Measurements from ENCODE around the gene CAPN15.
"Not testable (repeated sequence)": the region's sequence is repeated elsewhere in the genome, so short reads cannot be mapped to it uniquely, and the experiment has no call there.

CAPN15 gene

DNA sequence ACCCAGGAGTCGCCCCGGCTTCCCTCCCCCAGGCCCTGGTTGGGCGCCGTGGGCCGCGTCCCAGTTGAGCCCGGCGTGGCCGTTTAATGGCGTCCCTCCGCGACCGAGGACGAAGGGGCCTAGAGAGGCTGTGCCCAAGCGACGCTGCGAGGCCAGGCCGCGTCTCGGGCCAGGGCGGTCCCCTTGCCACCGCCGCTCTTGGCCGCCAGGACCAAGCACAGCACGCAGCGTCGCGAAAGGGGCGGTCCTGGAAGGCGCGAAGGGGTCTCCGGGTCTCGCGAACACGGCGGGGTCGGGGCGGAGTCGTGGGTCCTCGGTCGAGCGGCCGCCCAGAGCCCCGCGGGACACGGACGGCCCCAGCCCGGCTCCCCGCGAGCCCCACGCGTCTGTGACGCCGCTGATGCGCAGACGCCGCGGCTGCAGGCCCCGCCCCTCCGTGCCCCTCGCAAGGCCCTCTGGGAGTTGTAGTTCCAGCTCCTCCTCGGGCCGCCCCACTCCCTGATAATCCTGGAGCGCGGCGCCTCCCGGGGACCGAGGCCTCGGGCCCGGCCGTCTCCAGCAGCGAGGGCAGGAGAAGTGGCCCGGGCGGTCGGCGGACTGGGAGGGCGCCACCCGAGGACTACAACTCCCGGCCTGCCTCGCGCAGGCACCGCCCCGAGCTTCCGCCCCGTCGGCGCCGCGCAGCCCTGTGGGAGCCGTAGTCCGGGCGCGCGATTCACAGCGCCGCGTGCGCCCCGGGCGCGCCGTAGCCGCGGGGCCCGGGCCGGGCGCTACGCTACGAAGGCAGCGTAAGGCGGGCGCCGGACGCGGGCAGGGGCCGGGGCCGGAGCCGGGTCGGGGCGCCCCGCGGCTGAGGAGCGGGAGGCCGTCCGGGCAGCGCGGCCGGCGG lies at the start of gene CAPN15:
TSS of gene CAPN15 (plus strand) at position 698 of the 889 bp plus-strand sequence. CDS start 19,127 bp downstream, outside the sequence.
- DNase-seq (ENCODE audit: low read depth in 4 of 4, low spot score in 1 of 4), result peak; percentile 66 to 83 (median 69)

DNA sequence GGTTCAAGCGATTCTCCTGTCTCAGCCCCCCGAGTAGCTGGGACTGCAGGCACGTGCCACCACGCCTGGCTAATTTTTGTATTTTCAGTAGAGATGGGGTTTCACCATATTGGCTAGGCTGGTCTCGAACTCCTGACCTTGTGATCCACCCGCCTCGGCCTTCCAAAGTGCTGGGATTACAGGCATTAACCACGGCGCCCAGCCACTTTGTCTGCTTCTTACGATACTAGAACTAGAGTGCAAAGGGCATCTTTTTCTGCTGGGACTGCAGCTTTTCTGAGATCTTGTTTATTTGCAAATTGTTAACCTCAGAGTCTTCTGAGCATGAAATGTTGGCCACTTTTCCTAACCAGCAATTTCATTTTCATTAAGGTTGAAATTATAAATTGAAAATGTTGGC lies 49.2 kb upstream of the CAPN15 start:
- not testable (repeated sequence) for DNase-seq (ENCODE audit: low read depth in 4 of 4, low spot score in 1 of 4)

DNA sequence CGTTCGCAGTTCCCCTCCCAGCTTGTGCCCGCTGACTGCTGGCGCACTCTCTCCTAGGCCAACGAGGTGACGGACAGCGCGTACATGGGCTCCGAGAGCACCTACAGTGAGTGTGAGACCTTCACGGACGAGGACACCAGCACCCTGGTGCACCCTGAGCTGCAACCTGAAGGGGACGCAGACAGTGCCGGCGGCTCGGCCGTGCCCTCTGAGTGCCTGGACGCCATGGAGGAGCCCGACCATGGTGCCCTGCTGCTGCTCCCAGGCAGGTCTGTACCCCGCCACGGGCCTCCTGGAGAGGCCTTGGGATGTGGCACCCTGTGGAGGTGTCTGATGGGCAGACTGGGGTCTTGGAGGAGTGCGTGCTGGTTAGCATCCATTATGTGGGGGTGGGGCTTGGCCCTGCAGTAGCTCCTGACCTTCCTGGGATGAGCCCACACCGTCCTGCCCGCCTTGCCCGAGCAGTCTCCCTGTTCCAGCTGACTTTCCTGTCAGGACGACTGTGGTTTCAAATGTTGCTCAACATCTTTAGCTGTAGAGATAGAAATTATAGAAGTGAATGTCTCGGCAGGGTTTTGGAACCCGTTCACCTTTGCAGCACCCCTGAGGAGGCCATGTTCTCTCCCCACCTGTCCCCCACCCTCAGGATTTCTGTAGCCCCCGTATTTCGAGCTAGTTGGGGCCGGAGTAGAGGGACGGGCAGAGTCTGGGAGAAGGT lies 44.9 kb upstream of the CAPN15 start:
- no peak for DNase-seq (ENCODE audit: low read depth in 4 of 4, low spot score in 1 of 4)

DNA sequence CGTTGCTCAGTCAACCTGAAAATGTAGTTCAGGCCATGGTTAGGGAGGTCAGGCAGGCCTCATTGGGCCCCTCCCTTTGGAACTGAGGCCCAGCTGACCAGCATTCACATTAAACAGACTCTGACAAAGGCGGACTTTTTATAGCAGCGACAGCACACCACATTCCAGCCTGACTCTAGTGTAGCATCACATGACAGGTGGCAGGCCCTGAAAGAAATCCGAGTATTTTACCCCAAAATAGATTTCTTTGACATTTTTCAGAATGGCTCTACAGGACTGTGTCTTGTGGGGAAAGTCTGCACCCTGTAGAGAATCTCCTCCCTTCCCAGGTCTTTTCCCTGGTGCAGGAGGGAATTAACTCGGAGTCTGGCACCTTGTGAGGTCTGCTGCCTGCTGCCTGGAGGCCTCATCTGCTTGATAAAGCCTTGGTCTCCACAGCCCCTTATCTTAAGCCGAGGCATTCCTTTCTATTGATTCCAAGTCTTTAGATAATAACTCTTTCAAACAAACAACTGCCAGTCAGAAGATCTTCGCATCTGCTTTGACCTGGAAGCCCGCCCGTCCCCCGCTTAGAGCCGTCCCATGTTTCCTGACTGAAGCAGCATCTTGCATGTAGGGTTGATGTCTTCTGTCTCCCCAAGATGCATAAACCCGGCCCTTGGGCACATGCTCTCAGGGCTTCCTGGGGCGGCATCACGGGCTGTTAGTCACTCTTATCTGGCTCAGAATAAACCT lies 44.0 kb upstream of the CAPN15 start:
- DNase-seq (ENCODE audit: low read depth in 4 of 4, low spot score in 1 of 4), result no peak

DNA sequence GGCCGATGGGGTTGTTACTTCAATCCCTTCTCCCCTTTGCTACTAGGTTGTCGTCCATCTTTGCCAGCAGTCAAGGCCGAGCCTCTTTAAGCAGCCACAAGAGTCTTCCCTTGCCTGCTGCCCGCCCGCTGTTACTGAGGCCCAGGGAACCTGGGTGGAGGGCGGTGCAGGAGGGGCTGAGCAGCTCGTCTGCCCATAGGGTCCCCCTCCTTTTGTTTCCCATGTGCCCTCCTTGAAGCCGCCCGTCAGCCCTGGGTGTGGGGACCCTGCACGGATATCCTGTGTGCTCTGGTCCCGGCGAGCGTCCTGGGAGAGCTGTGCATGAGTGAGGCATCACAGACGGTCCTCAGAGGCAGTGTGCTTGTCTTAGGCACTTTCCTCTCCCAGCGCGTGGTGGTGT lies 37.9 kb upstream of the CAPN15 start:
- DNase-seq (ENCODE audit: low read depth in 4 of 4, low spot score in 1 of 4), result no peak

DNA sequence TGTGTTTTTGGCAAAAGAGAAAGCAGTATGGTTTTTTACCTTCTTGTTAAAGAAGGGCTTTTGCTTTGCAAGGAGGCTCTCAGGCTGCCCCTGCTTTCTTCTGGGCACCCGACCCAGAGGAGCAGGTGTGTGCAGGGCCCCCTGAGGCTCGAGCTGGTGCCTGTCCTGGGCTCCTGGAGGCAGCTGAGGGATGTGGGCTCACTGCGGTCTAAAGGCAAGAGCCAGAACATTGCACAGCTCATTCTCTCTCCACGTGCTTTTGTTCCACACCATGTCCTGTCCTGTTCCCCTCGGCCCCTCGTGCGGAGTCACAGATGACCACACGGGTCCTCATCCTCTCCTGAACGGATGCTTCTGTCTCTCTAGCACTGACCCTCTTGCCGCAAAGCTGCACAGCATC lies 36.7 kb upstream of the CAPN15 start:
- DNase-seq (ENCODE audit: low read depth in 4 of 4, low spot score in 1 of 4), result no peak

DNA sequence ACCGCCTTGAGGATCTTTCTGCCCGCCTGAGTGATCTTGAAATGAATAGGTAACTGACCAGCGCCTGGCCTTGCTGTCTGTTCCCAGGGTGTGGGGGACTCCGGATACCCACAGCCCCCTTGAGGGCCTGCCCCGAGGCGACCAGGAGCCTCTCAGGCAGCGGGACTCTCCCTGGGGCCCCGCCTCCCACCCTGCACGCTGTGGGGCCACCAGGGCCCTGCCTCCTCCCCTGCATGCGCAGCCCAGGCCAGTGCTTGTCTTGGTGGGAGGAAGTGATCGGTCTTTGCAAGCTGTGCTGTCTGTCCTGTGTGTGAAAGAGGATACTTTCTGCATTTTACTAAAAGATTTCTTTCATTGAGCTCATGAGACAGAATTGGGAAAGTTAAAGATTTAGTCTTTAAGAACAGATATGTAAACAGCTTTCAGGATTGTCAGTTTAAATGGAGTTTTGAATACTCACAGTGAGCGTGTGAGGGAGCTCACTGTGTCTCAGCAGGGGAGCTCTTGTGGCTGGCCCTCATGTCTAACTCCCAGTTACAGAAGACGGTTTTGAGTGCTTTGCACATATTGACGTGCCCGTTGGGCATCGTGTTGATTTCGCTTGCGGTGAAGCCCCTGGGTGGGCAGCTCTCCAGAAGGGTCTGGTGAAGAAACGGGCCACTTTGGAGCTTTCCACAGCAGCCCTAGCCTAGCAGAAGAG lies 36.1 kb upstream of the CAPN15 start:
- no peak for DNase-seq (ENCODE audit: low read depth in 4 of 4, low spot score in 1 of 4)

DNA sequence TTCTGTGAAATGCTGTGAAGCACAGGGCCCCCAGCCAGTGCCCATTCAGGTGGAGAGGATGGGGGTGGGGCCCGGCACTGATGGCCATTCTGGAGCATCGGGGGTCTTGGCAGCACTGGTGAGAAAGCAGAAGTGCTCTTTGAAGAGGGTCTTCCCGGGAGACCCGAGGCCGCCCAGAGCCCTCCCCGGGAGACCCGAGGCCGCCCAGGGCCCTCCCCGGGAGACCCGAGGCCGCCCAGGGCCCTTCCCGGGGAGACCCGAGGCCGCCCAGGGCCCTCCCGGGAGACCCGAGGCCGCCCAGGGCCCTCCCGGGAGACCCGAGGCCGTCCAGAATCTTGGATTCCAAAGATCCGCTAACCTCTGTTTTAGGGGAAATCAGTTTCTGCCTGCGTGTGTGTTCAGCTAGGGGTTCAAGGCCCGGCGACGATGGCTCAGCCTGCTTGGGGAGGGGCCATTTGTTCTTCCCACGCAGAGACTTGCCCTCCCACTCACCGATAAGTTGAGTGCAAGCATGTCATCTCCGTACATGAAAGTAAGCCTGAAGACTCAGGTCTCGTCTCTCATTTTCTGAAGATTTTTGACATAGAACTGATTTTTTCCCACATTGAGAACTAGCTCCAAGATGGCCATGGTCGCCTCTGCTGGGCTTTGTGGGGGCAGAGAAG lies 35.2 kb upstream of the CAPN15 start:
- no peak for DNase-seq (ENCODE audit: low read depth in 4 of 4, low spot score in 1 of 4)

DNA sequence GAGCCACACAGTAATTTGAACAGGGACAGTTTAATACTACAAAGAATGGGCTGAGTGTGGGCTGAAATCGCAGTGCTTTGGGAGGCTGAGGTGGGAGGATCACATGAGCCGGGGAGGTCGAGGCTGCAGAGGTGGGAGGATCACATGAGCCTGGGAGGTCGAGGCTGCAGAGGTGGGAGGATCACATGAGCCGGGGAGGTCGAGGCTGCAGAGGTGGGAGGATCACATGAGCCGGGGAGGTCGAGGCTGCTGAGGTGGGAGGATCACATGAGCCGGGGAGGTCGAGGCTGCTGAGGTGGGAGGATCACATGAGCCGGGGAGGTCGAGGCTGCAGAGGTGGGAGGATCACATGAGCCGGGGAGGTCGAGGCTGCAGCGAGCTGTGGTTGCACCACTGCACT lies 32.8 kb upstream of the CAPN15 start:
- not testable (repeated sequence) for DNase-seq (ENCODE audit: low read depth in 4 of 4, low spot score in 1 of 4)

DNA sequence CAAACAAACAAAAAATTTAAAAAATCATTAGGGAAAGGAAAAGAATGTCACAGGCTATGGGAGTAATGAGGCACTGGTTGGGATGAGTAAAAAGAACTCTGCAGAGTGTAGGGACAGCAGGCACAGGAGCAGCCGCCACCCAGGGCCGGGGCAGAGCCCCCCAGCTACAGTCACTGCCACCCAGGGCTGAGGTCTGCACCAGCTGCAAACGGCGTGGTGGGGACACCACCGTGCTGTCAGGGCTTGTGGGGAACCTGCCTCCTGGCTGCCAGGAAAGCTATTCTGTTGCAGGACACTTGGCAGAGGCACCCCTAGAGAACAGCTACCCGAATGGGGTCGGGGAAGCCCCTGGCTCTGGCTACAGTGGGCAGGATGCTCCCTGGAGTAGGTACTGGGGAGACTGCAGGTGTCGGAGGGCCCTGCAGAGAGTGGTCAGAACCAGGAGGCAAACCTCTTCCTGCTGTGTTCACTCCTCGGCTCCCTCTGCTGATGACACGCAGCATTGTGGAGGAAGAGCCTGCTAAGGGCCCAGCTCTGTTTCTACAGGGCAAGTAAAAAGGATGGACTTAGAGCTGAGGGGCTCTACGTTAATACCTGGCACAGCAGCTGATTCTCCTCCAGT lies 32.3 kb upstream of the CAPN15 start:
- DNase-seq (ENCODE audit: low read depth in 4 of 4, low spot score in 1 of 4), result no peak

DNA sequence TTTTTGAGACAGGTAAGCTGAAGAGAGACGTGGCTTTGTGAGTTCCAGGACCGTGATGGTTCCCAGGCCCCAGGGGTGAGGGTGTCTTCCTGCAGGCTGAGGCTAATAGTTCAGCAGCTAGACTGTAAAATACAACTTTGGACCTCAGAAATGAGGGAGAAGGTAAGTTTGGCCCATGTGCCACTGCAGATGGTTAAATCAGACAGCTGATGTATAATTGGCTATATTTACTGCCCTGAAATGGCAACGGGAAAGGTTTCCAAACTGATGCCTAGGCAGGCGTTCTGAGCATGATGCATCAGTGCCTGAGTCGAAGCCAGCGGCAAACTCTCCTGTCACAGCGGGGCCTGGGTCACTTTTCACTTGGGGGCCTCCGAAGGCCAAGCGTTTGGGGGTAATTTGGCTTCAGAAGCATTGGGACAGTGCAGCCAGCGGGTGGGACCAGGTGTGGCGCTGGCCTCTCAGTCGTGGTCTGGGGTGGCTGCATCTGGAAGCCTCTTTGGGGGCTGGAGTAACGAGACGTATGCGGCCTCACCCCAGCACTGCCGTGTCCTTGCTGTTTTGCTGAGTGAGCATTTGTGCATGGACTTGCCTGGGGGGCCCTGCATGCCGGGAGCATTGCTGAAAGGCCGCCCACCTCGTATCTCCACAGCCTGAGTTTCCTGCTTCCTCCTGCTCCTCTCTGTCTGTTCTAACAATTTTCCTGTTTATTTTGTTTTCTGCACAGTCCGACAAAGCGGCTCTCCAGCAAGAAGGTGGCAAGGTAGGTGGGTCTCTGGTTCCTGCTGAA lies 31.2 kb upstream of the CAPN15 start:
- DNase-seq (ENCODE audit: low read depth in 4 of 4, low spot score in 1 of 4), result no peak

DNA sequence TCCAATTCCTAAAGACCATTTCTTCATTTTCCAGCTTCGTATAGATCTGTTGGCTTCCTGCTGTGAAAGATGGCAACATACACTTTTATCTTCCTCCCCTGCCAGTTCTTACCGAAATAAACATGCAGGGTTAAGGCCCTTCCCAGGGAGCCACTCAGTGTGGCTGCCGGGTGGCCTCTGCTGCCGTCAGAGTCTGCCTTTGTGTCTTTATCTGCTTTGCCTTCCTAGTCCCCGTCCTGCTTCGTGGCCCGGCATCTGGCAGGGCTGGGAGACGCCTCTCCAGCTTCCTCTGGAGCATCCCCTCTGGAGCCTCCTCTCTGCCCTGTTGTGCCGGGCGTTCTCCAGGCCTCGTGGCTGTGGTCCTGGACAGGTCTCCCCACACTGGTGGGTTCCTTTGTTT lies 30.3 kb upstream of the CAPN15 start:
- DNase-seq (ENCODE audit: low read depth in 4 of 4, low spot score in 1 of 4), result no peak

DNA sequence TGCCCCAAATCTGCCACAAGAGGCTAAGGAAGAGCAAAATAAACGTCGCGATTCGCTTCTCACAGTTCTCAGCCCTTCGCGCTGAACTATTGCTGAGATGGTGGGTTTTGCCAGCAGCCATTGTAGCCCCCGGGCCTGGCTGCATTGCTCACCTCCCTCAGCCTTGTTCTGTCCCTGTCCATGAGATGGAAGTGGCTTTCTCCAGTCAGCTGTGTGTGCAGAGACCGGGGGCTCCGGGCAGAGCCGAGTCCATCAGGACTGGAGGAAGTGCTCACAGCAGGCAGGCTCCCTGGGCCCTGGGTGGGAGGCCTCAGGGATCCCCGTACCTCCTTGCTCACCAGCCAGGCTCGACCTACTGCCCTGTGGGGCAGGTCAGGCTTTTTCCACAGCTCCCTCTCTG lies 27.6 kb upstream of the CAPN15 start:
- DNase-seq (ENCODE audit: low read depth in 4 of 4, low spot score in 1 of 4), result no peak

DNA sequence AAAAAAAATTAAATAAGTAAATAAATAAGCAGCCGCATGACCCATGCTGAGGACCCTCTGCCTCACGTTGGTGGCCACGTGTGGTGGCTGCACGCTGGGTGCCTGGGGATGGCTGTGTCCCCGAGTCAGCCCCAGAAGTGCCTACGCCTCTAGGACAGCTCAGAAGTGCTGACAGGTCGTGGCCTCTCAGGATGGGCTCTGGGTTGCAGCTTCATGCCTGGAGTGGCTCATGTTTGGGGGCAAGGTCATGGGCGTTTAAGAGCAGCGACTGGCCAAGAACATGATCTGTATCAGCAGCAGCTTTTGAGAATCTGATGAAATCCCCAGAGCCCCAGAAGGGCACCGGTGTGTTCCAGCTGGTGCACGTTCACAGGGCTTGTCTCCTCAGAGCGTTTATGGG lies 26.8 kb upstream of the CAPN15 start:
- DNase-seq (ENCODE audit: low read depth in 4 of 4, low spot score in 1 of 4), result no peak

DNA sequence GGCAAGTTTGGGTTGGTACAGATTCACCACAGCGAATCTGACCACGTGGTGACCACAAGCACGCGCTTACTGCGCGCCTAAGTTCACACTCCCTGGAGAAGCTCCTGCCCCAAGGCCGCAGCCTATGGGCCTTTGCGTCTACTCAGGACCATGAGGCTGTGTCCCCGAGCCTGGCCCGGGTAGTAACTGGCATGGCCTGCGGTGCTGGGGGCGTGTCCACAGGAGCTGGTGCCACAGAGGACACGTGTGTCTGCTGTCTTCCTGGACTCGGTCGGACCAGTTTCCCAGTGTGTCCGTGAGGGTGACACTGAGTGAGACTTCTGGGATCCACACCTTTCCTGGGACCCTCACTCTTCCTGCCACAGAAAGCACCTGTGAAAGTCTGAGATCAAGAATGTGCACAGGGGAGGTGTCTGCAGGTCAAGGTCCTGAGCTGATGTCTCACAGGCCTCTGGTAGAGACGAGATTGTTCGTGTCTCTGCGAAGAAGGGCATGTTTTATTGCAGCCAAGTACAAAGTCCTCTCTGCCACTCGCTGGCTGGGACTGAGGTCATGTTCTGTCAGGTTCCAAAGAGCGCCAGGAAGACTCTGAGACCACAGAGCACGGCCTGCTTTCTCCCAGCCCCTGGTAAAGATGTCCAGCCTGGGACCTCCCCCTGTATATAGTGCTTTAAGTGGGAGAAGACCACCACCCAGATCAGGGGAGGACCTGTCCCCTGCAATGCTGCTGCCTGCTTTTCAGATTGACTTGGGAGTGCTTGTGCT lies 25.2 kb upstream of the CAPN15 start:
- DNase-seq (ENCODE audit: low read depth in 4 of 4, low spot score in 1 of 4), result no peak

DNA sequence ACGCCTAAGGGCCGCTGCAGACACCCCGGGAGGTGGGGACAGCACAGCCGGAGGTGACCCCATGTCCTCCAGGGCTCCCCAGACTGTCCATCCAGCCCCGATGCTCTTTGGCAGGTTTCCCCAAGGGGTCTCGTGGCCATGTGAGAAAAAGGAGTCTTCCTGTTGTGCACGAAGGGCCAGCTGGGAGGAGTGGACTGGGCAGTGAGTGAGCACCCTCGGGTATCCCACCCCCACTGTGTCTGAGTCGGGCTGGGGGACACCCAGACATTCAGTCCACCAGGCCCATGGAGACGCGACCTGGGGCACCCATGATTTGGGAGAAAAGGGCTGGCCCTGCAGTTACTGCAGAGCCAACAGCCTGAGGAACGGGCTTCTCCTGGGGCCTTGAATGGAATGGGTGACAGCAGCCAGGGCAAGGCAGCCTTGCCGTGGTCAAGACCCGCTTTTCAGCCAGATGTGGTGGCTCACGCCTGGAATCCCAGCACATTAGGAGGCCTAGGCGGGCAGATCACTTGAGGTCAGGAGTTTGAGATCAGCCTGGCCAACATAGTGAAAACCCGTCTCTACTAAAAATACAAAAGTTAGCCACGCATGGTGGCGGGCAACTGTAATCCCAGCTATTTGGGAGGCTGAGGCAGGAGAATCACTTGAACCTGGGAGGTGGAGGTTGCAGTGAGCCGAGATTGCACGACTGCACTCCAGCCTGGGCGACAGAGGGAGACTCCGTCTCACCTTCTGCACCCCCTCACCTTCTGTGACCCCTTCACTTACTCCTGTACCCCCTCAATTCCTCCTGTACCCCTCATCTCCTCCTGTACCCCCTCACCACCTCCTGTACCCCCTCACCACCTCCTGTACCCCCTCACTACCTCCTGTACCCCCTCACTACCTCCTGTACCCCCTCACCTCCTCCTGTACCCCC lies 24.1 kb upstream of the CAPN15 start:
- DNase-seq (ENCODE audit: low read depth in 4 of 4, low spot score in 1 of 4), result no peak

DNA sequence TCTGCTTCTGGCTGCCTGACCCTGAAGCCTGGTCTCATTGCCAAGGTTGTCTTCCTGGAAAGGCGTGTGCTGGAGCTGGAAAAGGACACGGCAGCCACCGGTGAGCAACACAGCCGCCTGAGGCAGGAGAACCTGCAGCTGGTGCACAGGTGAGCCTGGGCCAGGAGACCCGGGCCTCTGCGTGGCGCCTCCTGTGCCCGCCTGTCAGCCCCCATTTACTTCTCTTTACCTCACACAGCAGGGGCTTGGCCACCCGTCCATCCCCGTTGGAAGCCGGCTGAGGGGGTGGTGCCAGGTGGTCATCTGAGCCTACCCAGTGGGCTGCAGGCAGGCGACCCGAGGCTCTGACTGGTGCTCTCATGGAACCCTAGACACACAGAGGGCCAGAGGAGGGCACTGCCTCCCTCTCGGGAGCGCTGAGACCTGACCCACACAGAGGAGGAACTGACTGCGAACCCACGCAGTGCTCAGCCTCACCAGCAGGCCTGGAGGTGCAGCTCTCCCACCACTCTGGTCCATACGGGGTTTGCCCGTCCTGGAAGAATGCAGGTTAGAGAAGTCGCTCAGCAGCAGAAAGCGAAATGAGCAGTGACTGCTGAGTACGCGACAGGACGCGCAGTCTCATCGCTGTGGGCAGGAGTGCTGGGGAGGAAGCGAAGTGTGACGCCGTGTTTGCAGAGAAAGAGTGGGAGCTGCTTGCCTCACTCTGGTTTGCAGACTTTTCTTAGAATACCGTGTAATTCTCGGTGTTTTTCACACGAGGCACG lies 21.9 kb upstream of the CAPN15 start:
- DNase-seq (ENCODE audit: low read depth in 4 of 4, low spot score in 1 of 4), result no peak
